A549 (cell line): ENCODE measurements around the gene CERS6.

Source experiments
- CEBPB ChIP-seq, 2 experiments: fragments of >200 bp in 1 of 2; sonication (Bioruptor Twin) in 1 of 2; formaldehyde crosslinking in 1 of 2; IDR thresholded peaks; 2 replicates each; pipeline ENCODE4 v1.6.1; 2012 to 2016
- EP300 ChIP-seq, 2 experiments: fragments of >200 bp; sonication (Bioruptor Twin); formaldehyde crosslinking; IDR thresholded peaks; 2 replicates in 1 of 2; 3 replicates in 1 of 2; pipeline ENCODE4 v1.6.1; 2016 to 2017
- POLR2A ChIP-seq: IDR thresholded peaks from 2 replicates; pipeline ENCODE4 v1.6.1; 2012; ENCODE audit warnings: mild to moderate bottlenecking, low read length
- ZFP36 ChIP-seq: fragments of 450-650 bp; IDR thresholded peaks from 2 replicates; pipeline ENCODE4 v1.6.1; 2014; ENCODE audit warnings: borderline replicate concordance; ENCODE audit not compliant: partially characterized antibody
- TF ChIP-seq, protein P1 (sequence below): fragments of >200 bp; sonication (Bioruptor Twin); formaldehyde crosslinking; IDR thresholded peaks from 3 replicates; pipeline ENCODE4 v1.5.1; 2016

DNA sequence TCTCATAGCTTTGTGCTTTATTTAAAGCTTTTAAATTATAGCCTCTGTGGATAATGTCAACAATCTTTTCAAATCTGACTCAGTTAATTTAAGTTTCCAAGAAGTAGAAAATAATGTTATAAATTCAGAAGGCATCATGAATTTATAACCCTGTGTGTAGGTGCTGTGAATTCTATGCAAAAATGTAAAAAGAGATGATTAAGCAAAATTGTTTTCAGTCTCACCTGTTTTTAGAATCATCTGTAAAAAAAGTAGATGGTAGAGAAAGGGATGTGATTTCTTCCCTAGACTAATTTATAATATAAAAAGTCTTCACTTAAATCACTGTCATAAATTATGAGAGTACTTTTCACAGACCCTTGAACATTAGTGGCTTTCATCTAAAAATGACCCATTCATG is 260.8 kb downstream of the CERS6 start:
- TF ChIP-seq POLR2A (no peak), EP300 (IDR thresholded peaks at IDR 0.05) (no peak), CEBPB (IDR thresholded peaks at IDR 0.05) (no peak), ZFP36 (no peak)
- TF ChIP-seq, protein P1, sequence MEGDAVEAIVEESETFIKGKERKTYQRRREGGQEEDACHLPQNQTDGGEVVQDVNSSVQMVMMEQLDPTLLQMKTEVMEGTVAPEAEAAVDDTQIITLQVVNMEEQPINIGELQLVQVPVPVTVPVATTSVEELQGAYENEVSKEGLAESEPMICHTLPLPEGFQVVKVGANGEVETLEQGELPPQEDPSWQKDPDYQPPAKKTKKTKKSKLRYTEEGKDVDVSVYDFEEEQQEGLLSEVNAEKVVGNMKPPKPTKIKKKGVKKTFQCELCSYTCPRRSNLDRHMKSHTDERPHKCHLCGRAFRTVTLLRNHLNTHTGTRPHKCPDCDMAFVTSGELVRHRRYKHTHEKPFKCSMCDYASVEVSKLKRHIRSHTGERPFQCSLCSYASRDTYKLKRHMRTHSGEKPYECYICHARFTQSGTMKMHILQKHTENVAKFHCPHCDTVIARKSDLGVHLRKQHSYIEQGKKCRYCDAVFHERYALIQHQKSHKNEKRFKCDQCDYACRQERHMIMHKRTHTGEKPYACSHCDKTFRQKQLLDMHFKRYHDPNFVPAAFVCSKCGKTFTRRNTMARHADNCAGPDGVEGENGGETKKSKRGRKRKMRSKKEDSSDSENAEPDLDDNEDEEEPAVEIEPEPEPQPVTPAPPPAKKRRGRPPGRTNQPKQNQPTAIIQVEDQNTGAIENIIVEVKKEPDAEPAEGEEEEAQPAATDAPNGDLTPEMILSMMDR, result no peak
